Measurements from ENCODE around the gene TRIM47. TPM values are rescaled to one million over a fixed set of nuclear protein-coding genes. Genes with fewer than 3 reads are reported as not detected.

Gene TRIM47
- total and polyA plus RNA-seq, 7 donors, result 8.4 to 17.1 (median 10.9) TPM

DNA sequence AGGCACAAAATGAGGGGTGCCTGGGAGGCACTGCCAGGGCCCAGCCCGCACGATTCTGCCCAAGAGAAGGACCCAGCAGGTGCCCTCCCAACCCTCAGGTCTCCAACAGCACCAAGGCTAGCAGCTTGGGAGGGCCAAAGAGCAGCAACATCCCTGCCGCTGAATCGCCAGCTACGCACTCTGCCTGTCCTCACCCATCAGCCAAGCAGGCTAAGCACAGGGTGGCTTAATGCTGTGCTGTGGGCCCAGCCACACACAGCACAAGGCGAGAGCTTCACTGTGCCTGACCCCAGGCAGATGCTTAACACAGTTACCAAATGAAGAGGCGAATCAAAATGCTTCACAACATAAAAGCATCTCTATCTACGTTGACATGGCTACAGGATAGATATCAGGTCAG is 36.9 kb upstream of the TRIM47 start:
- H3K4me1 ChIP-seq, result no peaks in the 10 kb centered on the region
- no peak overlapping the region for H3K27ac ChIP-seq
- DNase-seq (no peak), ATAC-seq (no peak)
- 85 to 91% (median 86%) methylated on average over 8 of the region's 8 CpGs for WGBS, 3 donors
- TF ChIP-seq, protein P1, sequence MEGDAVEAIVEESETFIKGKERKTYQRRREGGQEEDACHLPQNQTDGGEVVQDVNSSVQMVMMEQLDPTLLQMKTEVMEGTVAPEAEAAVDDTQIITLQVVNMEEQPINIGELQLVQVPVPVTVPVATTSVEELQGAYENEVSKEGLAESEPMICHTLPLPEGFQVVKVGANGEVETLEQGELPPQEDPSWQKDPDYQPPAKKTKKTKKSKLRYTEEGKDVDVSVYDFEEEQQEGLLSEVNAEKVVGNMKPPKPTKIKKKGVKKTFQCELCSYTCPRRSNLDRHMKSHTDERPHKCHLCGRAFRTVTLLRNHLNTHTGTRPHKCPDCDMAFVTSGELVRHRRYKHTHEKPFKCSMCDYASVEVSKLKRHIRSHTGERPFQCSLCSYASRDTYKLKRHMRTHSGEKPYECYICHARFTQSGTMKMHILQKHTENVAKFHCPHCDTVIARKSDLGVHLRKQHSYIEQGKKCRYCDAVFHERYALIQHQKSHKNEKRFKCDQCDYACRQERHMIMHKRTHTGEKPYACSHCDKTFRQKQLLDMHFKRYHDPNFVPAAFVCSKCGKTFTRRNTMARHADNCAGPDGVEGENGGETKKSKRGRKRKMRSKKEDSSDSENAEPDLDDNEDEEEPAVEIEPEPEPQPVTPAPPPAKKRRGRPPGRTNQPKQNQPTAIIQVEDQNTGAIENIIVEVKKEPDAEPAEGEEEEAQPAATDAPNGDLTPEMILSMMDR (IDR thresholded peaks at IDR 0.05), result no peak
- no peaks in the 10 kb centered on the region for H3K27me3 ChIP-seq (ENCODE audit: insufficient read depth in 3 of 3, low read length in 2 of 3)
- peaks cover 0 to 9% of the 10 kb centered on the region in 2 donors for H3K36me3 ChIP-seq (ENCODE audit: insufficient read depth in 1 of 2, low read depth in 1 of 2)
- intact Hi-C loops (cut with DNase I), result loop anchor here in 1 of 2 donors (10.0 kb wide), 1 partner anchor 380 kb away; no protein-coding TSS in a partner anchor
- H3K4me3 ChIP-seq, result no peak overlapping the region
- H3K9me3 ChIP-seq, result no peaks in the 10 kb centered on the region

DNA sequence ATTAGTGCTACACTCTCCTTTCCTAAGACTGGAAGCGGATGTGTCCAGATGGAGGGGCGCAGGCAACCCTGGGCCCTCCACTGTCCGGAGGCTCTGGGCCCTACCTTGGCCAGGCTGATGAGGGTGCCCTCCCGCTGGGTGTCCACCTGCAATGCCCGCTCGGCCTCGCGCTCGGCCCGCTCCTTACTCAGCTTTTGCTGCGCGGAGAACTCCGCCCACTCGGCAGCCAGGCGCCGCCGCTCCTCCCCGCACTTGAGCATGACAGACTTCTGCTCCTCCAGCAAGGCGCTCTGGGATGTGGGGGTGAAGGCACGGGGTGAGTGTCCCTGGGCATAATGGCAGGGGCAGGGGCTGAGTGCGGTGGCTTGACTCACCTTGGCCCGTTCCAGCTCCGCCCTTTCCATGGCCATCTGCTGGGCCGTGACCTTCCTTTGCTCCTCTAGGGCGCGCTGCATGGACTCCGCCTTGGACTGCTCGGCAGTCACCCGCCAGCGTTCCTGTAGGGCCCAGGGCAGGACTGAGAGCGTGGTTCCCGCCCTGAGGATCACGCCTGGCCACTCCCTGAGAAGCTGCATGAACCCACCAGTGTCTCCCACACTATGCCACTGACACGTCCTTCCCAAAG is 36.4 kb upstream of the TRIM47 start:
- Histone ChIP-seq H3K9me3 (no peaks in the 10 kb centered on the region), H3K27me3 (ENCODE audit: insufficient read depth in 3 of 3, low read length in 2 of 3) (no peaks in the 10 kb centered on the region), H3K36me3 (ENCODE audit: insufficient read depth in 1 of 2, low read depth in 1 of 2) (peaks cover 0 to 9% of the 10 kb centered on the region in 2 donors), H3K4me1 (no peaks in the 10 kb centered on the region), H3K27ac (no peak overlapping the region), H3K4me3 (no peak overlapping the region)
- 92 to 94% (median 92%) methylated on average over 34 of the region's 34 CpGs for WGBS, 3 donors
- intact Hi-C loops (cut with DNase I), result loop anchor here in 1 of 2 donors (10.0 kb wide), 1 partner anchor 380 kb away; no protein-coding TSS in a partner anchor
- TF ChIP-seq, protein P1 (IDR thresholded peaks at IDR 0.05), result no peak
- DNase-seq, result no peak
- no peak for ATAC-seq

DNA sequence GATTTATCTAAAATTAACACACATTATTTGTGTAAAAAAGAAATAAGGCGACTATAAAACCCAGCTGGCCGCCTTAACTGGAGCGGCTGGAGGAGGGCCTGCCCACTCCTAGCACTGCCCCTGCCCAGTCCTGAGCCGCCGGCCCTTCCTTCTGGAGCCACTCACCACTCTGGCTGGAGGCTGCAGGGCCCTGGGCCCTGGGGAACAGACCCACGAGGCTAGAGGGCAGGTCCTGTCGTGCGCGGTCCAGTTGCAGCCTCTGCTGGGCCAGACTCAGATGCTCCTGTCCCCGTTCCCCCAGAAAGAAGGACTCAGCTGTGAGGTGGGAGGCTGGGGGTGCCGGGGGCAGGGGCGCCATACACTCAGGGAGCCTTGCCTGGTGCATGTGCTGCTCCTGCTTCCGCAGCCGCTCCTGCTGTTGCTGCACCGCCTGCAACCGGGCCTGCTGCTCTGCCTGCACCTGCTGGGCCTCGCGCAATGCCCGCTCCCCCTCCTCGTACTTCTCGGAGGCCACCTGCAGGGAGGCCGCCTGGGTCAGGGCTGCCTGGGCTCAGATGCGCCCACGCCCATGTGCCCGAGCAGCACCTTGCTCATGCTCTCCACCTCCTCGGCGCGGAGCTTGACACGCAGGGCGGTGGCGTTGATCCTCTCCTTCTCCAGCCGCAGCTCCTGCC is 35.3 kb upstream of the TRIM47 start:
- Histone ChIP-seq H3K9me3 (no peaks in the 10 kb centered on the region), H3K27me3 (ENCODE audit: insufficient read depth in 3 of 3, low read length in 2 of 3) (no peaks in the 10 kb centered on the region), H3K4me1 (no peaks in the 10 kb centered on the region), H3K4me3 (no peak overlapping the region), H3K36me3 (ENCODE audit: insufficient read depth in 1 of 2, low read depth in 1 of 2) (peaks cover 0 to 9% of the 10 kb centered on the region in 2 donors), H3K27ac (no peak overlapping the region)
- DNase-seq (no peak), ATAC-seq (no peak)
- TF ChIP-seq, protein P1 (IDR thresholded peaks at IDR 0.05), result no peak
- WGBS, 3 donors, result 89 to 91% (median 90%) methylated on average over 30 to 32 of the region's 32 CpGs
- intact Hi-C loops (cut with DNase I), result loop anchor here in 1 of 2 donors (10.0 kb wide), 1 partner anchor 381 kb away; no protein-coding TSS in a partner anchor

DNA sequence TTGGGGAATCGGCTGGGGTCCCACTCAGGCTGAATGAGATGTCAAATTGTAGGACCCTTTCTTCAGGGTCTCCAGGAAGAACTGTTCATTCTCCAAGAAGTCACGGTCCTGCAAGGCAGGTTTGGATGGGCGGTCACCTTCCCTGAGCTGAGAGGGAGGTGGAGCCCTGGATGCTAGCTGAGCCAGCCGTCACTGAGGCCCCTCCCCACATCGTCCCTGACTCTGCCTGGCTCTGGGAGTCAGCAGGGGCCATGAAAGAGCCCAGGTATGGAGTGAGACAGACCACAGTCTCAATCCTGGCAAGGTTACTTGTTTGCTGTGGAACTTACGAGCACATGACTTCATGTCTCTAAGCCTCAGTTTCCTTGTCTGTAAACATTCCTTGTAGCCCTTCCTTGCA is 32.3 kb upstream of the TRIM47 start:
- Histone ChIP-seq H3K4me3 (no peak overlapping the region), H3K27me3 (ENCODE audit: insufficient read depth in 3 of 3, low read length in 2 of 3) (no peaks in the 10 kb centered on the region), H3K27ac (no peak overlapping the region), H3K4me1 (no peaks in the 10 kb centered on the region), H3K36me3 (ENCODE audit: insufficient read depth in 1 of 2, low read depth in 1 of 2) (peaks cover 0 to 9% of the 10 kb centered on the region in 2 donors), H3K9me3 (no peaks in the 10 kb centered on the region)
- WGBS, 3 donors, result 82 to 87% (median 83%) methylated on average over 6 of the region's 6 CpGs
- DNase-seq (no peak), ATAC-seq (no peak)
- intact Hi-C loops (cut with DNase I), result loop anchor here in 1 of 2 donors (10.0 kb wide), 1 partner anchor 384 kb away; no protein-coding TSS in a partner anchor
- TF ChIP-seq, protein P1 (IDR thresholded peaks at IDR 0.05), result no peak
